ENCODE data around the gene MED26.
A peak's percentile ranks its signal among the peaks of the same experiment; 100 is the strongest.

The MED26 gene

DNA sequence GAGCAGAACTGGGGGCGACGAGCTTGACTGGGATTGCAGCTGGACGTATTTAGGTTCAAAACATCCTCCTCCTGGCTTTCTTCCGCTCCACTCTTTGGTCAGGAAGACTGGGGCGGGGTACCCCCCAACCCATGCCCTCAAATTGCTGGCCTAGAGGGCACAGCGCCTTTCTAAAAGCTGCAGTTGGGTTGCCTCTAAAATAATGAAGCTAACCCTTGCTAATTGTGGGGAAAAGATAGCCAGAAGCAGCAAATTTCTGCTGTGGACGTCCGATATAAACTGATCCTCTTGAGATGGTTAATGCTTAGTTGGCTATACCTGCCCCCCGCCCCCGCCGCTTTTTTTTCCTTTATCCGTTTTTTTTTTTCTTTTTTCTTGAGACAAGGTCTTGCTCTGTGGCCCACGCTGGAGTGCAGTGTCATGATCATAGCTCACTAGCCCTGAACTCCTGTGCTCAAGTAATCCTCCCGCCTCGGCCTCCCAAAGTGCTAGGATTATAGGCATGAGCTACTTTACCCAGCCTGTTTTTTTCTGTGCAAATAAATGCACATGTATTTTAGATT is 85.0 kb downstream of the MED26 start:
- Mint-ChIP-seq H3K27me3 (no peaks in the 10 kb centered on the region), H3K4me3 (peak overlapping the region; percentile 92), H3K36me3 (ENCODE audit: low read depth) (peaks cover 62% of the 10 kb centered on the region), H3K9me3 (no peaks in the 10 kb centered on the region), H3K4me1 (ENCODE audit: low read depth) (peaks cover 59% of the 10 kb centered on the region), H3K27ac (peak overlapping the region; percentile 94)
- DNase-seq = no peak

DNA sequence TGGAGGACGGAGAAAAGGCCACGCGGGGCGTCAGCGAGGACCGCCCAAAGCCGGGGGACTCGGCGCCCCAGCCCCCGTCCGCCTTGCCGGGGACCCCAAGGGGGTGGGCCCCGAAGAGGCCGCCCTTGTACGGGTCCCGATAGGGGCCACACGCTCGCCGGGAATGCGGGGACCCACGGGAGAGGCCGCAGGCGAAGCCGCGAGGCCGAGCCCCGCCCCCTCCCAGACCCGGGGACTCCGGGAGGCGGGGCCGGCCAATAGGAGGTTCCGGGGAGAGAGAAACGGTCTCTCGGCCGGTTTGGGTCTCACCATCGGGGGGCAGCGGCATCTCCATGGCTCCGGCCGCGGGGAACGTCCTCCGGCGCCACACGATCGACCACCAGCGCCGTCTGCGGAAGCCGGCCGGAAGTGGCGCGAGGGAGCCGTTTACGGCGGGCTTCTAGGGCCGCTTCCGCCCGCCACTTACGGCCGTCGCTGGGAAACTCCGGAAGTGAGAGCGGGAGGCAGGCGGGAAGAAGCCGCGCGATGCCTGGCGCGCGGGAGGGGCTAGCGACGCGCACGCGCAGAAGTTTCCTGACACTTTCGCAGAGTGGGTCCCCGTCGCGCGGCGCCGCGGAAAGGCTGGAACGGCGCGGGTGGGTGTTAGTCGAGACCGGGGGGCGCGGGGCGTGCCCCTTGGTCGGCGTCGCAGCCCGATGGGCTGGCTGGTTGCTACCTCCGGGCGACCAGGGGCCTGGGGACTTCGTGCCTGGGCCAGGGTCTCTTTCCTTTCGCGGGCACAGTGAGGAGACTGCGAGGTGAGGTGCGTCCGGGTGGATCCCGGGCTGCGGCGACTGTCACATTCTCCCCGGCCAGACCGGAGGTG is 85.7 kb downstream of the MED26 start, which contains the start of gene CHERP:
Gene CHERP (minus strand): TSS at position 393 of the 865 bp plus-strand sequence. CDS start 59 bp downstream, at position 334.
- Mint-ChIP-seq H3K9me3 (no peaks in the 10 kb centered on the region), H3K4me3 (peak within 1 kb of the TSS; percentile 92), H3K27ac (peak within 1 kb of the TSS; percentile 94), H3K27me3 (no peaks in the 10 kb centered on the region), H3K4me1 (ENCODE audit: low read depth) (peaks cover 59% of the 10 kb centered on the region), H3K36me3 (ENCODE audit: low read depth) (peaks cover 69% of the 10 kb centered on the region)
- DNase-seq = peak; percentile 95

DNA sequence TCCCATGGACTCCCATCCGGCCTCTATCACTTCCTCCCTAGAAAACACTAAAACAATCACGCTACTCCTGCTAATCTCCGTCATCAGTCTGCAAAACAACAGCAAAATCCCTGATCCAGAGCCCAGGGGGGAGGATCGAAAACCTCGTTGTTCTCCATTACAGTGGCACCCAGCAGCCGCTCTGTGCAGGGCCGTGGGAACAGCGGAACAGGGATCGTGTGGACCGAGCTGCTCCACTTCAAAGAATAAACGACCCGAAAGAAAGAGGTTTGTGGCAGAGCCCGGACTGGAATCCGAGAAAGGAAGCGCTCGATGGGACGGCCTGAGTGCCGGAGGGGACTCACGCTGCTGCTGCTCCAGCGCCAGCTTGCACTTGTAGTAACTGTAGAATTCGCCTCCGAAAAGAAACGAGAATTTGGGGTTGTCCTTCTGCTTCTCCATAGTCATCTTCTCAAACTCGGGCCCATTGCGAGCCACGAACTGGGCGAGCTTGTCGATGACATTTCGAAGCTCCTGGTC is 86.4 kb downstream of the MED26 start:
- no peaks in the 10 kb centered on the region for H3K27me3 Mint-ChIP-seq
- H3K36me3 Mint-ChIP-seq (ENCODE audit: low read depth) = peaks cover 76% of the 10 kb centered on the region
- peaks cover 58% of the 10 kb centered on the region for H3K4me1 Mint-ChIP-seq (ENCODE audit: low read depth)
- H3K9me3 Mint-ChIP-seq = no peaks in the 10 kb centered on the region
- H3K4me3 Mint-ChIP-seq = peak overlapping the region; percentile 92
- no peak for DNase-seq
- H3K27ac Mint-ChIP-seq = peak overlapping the region; percentile 92

DNA sequence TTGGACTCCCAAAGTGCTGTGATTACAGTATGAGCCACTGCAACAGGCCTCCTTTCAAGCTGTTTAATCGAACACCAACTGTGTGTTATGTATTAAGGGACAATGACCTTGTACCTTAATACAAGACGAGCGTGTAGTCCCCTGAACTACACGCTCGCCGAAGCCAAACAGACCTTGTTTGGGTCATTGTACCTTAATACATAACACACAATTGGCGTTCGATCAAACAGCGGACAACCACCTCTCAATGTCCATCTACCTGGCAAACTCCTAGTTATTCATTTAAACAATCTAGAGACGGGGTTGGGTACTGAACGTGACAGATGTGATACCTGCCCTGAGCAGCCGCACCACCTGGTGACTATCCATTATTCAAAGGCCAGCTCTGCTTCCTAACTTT is 87.1 kb downstream of the MED26 start:
- H3K4me1 Mint-ChIP-seq (ENCODE audit: low read depth) = peaks cover 57% of the 10 kb centered on the region
- H3K27ac Mint-ChIP-seq = peak overlapping the region; percentile 92

DNA sequence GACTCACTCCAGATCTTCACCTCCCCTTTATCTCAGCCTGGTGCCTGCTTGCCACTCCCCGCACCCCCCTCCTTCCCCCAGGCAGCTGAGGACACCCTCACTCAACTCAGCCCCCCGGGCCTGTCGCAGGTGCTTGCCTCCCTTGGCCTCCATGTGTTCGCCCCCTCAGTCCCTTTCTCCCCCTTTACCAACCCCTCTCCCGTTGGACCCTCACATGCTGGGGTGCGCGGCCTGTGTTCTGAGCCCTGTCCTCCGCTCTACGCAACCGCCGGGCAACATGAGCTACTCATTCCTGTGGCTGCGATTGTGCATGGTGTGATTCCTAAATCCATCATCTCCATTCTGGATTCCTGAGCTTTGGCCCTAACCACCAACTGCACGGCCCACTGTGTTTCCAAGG is 90.9 kb downstream of the MED26 start:
- Mint-ChIP-seq H3K4me1 (ENCODE audit: low read depth) (peaks cover 40% of the 10 kb centered on the region), H3K27ac (peak overlapping the region; percentile 75), H3K9me3 (no peaks in the 10 kb centered on the region), H3K36me3 (ENCODE audit: low read depth) (peaks cover 96% of the 10 kb centered on the region), H3K27me3 (no peaks in the 10 kb centered on the region), H3K4me3 (no peak overlapping the region)
- no peak for DNase-seq

More for the DNA sequence above, 87.1 kb downstream of the MED26 start:
- H3K36me3 Mint-ChIP-seq (ENCODE audit: low read depth) = peaks cover 79% of the 10 kb centered on the region
- peak overlapping the region; percentile 92 for H3K4me3 Mint-ChIP-seq
- DNase-seq = no peak
- no peaks in the 10 kb centered on the region for H3K9me3 Mint-ChIP-seq
- H3K27me3 Mint-ChIP-seq = no peaks in the 10 kb centered on the region

DNA sequence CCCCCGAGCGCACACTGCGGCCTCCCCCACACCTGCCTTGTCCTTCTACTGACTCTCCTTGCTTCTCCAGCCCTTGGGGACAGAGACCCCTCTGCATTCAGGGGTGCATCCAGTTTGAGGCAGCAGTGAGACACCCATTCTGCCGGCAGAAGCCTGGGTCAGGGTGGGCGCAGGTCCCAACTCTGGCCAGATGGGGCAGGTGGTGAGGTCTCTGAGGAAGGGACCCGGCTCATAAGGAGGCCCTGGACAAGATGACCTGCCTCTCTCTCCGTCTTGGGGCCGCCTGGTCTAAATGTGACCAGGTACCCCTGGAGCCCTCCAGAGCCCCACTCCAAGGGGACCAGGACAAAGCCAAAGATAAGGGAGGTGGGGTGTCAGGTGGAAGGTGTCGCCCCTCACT is 91.9 kb downstream of the MED26 start:
- DNase-seq = no peak

DNA sequence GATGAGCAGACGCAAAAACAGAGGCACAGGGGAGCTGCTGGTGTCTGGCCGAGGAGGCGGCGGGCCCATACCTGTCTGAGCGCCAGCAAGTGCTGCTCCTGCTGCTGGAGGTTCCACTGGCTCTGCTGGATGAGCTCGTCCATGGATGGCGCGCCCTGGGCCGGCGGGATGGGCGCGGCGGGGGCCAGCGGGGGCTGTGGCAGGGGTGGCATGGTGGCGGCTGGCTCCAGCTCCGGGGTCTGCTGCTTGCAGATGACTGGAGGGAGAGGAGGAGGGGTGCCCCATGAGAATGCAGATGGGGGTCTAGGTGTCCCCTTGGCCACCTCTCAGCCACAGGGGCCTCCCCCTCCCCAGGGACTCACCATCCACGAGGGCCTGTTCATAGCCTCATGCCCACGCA is 92.6 kb downstream of the MED26 start:
- H3K36me3 Mint-ChIP-seq (ENCODE audit: low read depth) = peaks cover 98% of the 10 kb centered on the region
- peaks cover 29% of the 10 kb centered on the region for H3K4me1 Mint-ChIP-seq (ENCODE audit: low read depth)
- H3K9me3 Mint-ChIP-seq = no peaks in the 10 kb centered on the region

More for the DNA sequence above, 91.9 kb downstream of the MED26 start:
- H3K27ac Mint-ChIP-seq = peak overlapping the region; percentile 52
- no peaks in the 10 kb centered on the region for H3K27me3 Mint-ChIP-seq
- no peak overlapping the region for H3K4me3 Mint-ChIP-seq
- no peaks in the 10 kb centered on the region for H3K9me3 Mint-ChIP-seq
- H3K4me1 Mint-ChIP-seq (ENCODE audit: low read depth) = peaks cover 36% of the 10 kb centered on the region
- peaks cover 98% of the 10 kb centered on the region for H3K36me3 Mint-ChIP-seq (ENCODE audit: low read depth)

DNA sequence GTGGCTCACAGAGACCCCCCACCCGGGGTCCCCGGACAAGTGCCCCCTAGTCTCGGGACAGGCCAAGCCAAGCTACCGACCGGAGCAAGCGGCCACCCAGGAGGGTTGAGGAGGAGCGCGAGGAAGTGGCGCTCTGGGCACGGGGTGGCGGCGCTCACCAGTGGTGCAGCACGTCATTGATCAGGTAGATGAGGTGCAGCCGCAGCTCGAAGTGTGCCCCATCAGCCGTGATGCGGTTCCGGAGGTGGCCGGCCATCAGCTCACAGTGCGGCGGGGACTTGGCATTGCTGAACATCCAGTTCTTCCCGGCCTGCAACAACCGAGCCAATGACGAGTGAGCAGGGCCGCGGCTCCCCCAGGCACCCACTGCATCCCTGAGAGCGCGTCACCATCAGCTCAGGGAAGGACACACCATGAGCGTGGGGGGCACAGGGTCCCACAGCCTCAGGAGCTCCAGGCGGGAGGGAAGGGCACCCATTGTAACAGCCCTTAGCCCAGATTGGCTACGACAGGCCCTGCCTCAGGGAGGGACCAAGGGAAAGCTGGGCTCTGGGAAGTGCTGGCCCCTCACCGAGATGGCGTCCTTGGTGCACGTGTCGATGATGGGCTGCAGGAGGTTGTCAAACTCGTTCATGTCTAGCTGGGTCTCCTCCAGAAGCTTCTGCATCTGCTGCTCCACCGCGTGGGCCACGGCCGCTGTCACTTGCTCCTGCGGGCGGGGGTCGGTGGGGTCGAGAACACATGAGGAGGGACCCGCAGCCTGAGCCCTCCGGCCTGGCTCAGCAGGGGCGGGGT is 95.4 kb downstream of the MED26 start:
- H3K9me3 Mint-ChIP-seq = no peaks in the 10 kb centered on the region
- H3K27me3 Mint-ChIP-seq = no peaks in the 10 kb centered on the region
- H3K27ac Mint-ChIP-seq = no peak overlapping the region
- no peak overlapping the region for H3K4me3 Mint-ChIP-seq
- H3K36me3 Mint-ChIP-seq (ENCODE audit: low read depth) = peaks cover 98% of the 10 kb centered on the region
- DNase-seq = no peak
- peaks cover 8% of the 10 kb centered on the region for H3K4me1 Mint-ChIP-seq (ENCODE audit: low read depth)

More for the DNA sequence above, 92.6 kb downstream of the MED26 start:
- Mint-ChIP-seq H3K27ac (no peak overlapping the region), H3K27me3 (no peaks in the 10 kb centered on the region), H3K4me3 (no peak overlapping the region)
- DNase-seq = no peak

DNA sequence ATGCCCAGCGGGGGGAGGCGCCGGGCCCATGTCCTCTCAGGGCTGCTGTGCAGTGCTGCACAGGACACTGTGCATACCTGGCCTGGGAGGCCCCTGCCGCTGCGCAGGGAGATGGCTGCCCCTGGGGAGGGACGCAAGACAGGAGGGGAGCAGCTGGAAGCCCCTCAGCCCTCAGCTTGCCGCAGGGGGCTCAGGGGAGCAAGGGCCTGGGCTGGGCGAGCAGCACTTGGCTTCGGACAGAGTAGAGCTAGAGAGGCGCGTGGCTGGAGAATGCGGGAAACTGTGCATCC is 96.7 kb downstream of the MED26 start:
- peaks cover 98% of the 10 kb centered on the region for H3K36me3 Mint-ChIP-seq (ENCODE audit: low read depth)
- no peaks in the 10 kb centered on the region for H3K9me3 Mint-ChIP-seq
- no peak overlapping the region for H3K4me3 Mint-ChIP-seq

DNA sequence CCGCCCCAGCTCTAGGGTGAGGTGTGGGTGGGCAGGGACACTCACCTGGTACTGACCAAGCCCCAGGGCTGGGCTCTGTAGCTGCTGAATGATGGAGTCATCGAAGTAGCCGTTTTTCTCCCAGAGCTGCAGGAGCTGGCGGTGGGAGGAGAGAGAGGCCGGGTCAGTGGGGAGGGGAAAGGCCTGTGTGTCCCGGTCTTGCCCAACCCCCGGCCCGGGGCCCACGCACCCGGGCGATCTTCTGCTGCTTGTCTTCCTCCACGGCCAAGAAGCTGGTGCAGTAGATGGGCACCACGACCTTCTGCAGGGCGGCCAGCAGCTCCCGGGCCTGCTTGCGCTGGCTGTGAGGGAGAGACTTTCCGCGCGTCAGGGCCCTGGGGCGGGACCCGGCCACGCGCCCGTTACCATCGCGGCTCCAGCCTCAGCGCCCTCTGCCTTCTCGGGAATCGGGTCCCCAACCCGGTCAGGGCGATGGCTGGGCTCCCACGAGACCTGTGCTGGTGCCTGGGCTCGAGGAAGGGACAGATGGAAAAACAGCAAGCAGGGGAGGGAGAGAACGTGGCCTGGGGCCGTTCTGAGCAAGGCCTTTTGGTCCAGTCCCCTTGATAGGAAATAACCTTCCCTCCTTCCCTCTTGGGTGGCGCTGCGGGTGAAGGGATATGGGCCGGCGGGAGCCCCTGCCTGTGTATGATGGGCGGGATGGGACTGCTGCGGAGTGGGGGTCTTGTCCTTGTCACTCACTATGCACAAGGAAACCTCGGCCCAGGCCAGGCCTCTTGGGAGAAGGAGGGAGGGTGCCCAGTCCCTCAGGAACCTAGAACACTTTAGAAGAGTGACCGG is 97.2 kb downstream of the MED26 start:
- no peaks in the 10 kb centered on the region for H3K27me3 Mint-ChIP-seq
- no peak for DNase-seq
- no peak overlapping the region for H3K27ac Mint-ChIP-seq
- H3K9me3 Mint-ChIP-seq = no peaks in the 10 kb centered on the region
- H3K36me3 Mint-ChIP-seq (ENCODE audit: low read depth) = peaks cover 98% of the 10 kb centered on the region
- no peaks in the 10 kb centered on the region for H3K4me1 Mint-ChIP-seq (ENCODE audit: low read depth)
- no peak overlapping the region for H3K4me3 Mint-ChIP-seq

More for the DNA sequence above, 96.7 kb downstream of the MED26 start:
- no peak for DNase-seq
- no peaks in the 10 kb centered on the region for H3K27me3 Mint-ChIP-seq
- H3K4me1 Mint-ChIP-seq (ENCODE audit: low read depth) = peaks cover 3% of the 10 kb centered on the region
- peak overlapping the region; percentile 30 for H3K27ac Mint-ChIP-seq

DNA sequence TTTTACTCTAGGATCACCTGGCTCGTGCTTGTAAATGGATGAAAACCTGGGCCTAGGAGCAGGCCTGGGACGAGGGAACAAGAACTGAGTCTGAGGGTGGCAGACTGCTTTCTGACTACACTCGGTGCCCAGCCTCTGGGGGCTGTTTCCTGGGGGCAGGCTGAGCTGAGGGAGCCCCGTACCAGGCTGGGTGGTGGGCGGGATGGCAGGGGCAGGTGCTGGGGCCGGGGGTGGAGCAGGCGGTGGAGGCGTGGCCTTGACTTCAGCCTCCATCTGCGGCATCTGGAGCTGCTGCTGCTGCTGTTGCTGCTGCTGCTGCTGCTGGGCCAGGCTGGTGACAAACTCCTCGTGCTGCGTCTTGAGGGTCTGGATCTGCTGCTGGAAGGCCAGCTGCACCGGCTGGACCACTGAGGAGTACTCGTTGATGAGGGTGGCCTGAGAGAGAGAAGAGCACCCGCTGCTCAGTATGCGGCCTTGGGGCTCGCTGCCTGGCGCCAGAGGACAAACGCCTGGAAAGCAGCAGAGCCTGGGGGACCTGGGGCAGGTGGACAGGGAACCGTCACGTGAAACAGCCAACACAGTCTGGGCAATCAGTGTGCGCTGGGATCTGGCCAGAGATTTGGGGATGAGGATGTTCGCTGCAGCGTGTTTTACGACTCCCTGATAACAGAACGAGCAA is 98.4 kb downstream of the MED26 start:
- Mint-ChIP-seq H3K9me3 (no peaks in the 10 kb centered on the region), H3K36me3 (ENCODE audit: low read depth) (peaks cover 96% of the 10 kb centered on the region), H3K4me3 (no peak overlapping the region), H3K27ac (peak overlapping the region; percentile 33), H3K27me3 (no peaks in the 10 kb centered on the region), H3K4me1 (ENCODE audit: low read depth) (no peaks in the 10 kb centered on the region)
- no peak for DNase-seq

DNA sequence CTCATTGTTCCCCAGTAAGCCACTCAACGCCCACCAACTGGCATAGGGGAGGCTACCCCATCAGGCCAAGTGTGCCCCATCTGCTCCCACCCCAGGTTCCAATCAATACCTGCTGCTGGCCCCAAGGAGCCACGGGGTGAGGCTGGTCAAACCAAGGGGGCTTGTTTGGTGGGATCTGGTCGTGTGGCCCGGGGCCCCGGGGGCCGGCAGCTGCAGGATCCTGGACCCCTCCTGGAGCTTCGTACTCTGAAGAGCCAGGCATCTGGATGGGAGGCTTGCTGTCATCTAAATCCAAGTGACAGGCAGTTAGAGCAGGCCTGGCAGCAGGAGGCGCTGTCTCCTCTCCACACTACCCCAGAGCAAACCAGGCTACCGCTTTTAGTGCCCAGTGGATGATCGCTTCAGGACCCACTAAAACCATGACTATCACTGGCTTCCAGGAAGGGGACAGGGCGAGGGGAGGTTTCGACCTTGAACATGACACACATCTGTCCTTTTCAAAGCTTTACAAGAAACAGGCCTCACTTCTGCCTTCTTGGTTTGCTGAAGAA is 100.0 kb downstream of the MED26 start:
- Mint-ChIP-seq H3K27me3 (no peaks in the 10 kb centered on the region), H3K27ac (peak overlapping the region; percentile 47), H3K4me1 (ENCODE audit: low read depth) (no peaks in the 10 kb centered on the region), H3K36me3 (ENCODE audit: low read depth) (peaks cover 94% of the 10 kb centered on the region), H3K4me3 (no peak overlapping the region), H3K9me3 (no peaks in the 10 kb centered on the region)
- DNase-seq = peak; percentile 58

DNA sequence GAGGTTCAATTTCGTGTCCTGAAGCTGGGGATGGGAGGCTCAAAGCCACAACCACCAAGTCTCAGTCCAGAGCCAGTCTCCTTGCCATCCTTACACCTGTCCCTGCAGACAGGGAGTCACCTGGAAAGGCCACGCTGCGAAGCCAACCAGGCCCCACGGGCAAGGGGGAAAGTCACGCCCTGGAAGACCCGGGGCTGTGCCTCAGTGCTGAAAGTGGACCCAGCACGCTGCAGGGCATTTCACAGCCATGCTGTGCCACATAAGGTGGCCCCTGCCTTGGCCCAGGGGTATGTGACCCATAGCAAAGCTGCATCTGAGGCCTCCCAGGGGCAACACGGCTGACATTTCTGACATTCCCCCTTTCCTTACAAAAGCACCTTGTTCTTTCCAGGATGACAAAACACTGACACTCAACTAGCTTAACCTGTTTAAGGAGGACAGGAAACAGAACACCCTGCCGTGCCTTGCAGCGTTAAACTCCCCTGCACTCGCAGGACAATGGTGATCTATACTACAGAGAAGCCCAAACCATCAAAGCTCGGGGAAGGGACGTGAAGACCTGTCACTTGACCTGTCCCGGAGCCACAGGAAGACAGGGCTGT is 100.6 kb downstream of the MED26 start:
- Mint-ChIP-seq H3K4me1 (ENCODE audit: low read depth) (no peaks in the 10 kb centered on the region), H3K36me3 (ENCODE audit: low read depth) (peaks cover 94% of the 10 kb centered on the region), H3K27me3 (no peaks in the 10 kb centered on the region), H3K27ac (peak overlapping the region; percentile 19), H3K4me3 (no peak overlapping the region), H3K9me3 (no peaks in the 10 kb centered on the region)
- DNase-seq = no peak

All from activated T-cell treated with anti-CD3 and anti-CD28 coated beads, Interleukin-2, amount 50 U/mL, for 24 hours (primary cell).